A549 (cell line): ENCODE results near the gene GGTA1. TPM values are rescaled to one million over a fixed set of nuclear protein-coding genes. Genes with fewer than 3 reads are reported as not detected.

Experiments
- ATAC-seq, 2 experiments: fragments of 200-7000 bp in 1 of 2; fragments of >200 bp in 1 of 2; cut with Nextera tagmentation in 1 of 2; cut with Tn5 transposase in 1 of 2; 3 replicates each; pipeline versions ENCODE4 v1.8.0 to v1.9.1; 2018 to 2020; ENCODE audit warnings: mild to moderate bottlenecking in 1 of 2, moderate library complexity in 1 of 2
- CTCF ChIA-PET: fragments of 300-600 bp; sonication (Branson Sonifier 250); formaldehyde crosslinking; extraction: SDS; loops from one replicate; lab custom pipeline; 2021; ENCODE audit warnings: antibody characterized with exemption, inconsistent platforms; lab: Yijun Ruan, JAX
- POLR2A ChIA-PET: fragments of 350-600 bp; formaldehyde crosslinking; extraction: SDS; loops from one replicate; lab custom pipeline; 2021; ENCODE audit warnings: antibody characterized with exemption, inconsistent platforms; lab: Yijun Ruan, JAX
- DNase-seq, 2 experiments: peaks; one replicate each; pipeline versions ENCODE4 v3.0.0 to v3.0.0-alpha.2; 2011 to 2016; ENCODE audit warnings: low read depth in 1 of 2, low spot score in 1 of 2
- FAIRE-seq: peaks from 2 replicates; lab custom pipeline; 2011; peaks lifted over from hg19 to GRCh38; lab: Jason Lieb, UNC
- H3K27ac ChIP-seq, 2 experiments: fragments of >200 bp; sonication (Bioruptor Twin); formaldehyde crosslinking; 3 replicates each; pipeline ENCODE4 v1.5.1; 2016 to 2017
- H3K4me1 ChIP-seq: fragments of >200 bp; sonication (Bioruptor Twin); formaldehyde crosslinking; 3 replicates; pipeline ENCODE4 v1.6.1; 2016
- H3K4me2 ChIP-seq: fragments of >200 bp; sonication (Bioruptor Twin); formaldehyde crosslinking; 3 replicates; pipeline ENCODE4 v1.6.1; 2016
- H3K4me3 ChIP-seq: fragments of >200 bp; sonication (Bioruptor Twin); formaldehyde crosslinking; 3 replicates; pipeline ENCODE4 v1.5.1; 2016
- H3K9me3 ChIP-seq: fragments of >200 bp; sonication (Bioruptor Twin); formaldehyde crosslinking; 3 replicates; pipeline ENCODE4 v1.6.1; 2016
- BHLHE40 ChIP-seq: IDR thresholded peaks from 2 replicates; pipeline ENCODE4 v1.6.1; 2012; ENCODE audit warnings: low read depth, low read length, inconsistent platforms
- CEBPB ChIP-seq, 2 experiments: fragments of >200 bp in 1 of 2; sonication (Bioruptor Twin) in 1 of 2; formaldehyde crosslinking in 1 of 2; IDR thresholded peaks; 2 replicates each; pipeline ENCODE4 v1.6.1; 2012 to 2016
- FOSB ChIP-seq: fragments of 250-450 bp; sonication (Bioruptor Pico); IDR thresholded peaks from 2 replicates; pipeline ENCODE4 v1.5.0; 2020; ENCODE audit warnings: mild to moderate bottlenecking, moderate library complexity
- FOSL2 ChIP-seq, 2 experiments: fragments of 450-650 bp in 1 of 2; fragments of >200 bp in 1 of 2; sonication (Bioruptor Twin) in 1 of 2; formaldehyde crosslinking; IDR thresholded peaks; 2 replicates each; pipeline versions ENCODE4 v1.5.0 to v1.6.1; 2016 to 2020; ENCODE audit warnings: mild to moderate bottlenecking in 1 of 2, moderate library complexity in 1 of 2
- FOXS1 ChIP-seq: fragments of 250-450 bp; sonication (Bioruptor Pico); IDR thresholded peaks from 2 replicates; pipeline ENCODE4 v1.5.0; 2020; ENCODE audit warnings: mild to moderate bottlenecking, moderate library complexity
- HEYL ChIP-seq: fragments of 250-450 bp; sonication (Bioruptor Pico); IDR thresholded peaks from 2 replicates; pipeline ENCODE4 v1.8.0; 2021; ENCODE audit warnings: mild to moderate bottlenecking, moderate library complexity
- HOXA7 ChIP-seq: fragments of 250-450 bp; sonication (Bioruptor Pico); IDR thresholded peaks from 2 replicates; pipeline ENCODE4 v1.5.0; 2020; ENCODE audit warnings: mild to moderate bottlenecking, moderate library complexity
- HOXB13 ChIP-seq: fragments of 250-450 bp; sonication (Bioruptor Pico); IDR thresholded peaks from 2 replicates; pipeline ENCODE4 v1.5.0; 2020; ENCODE audit warnings: low read depth, mild to moderate bottlenecking, moderate library complexity
- MYC ChIP-seq: IDR thresholded peaks from 2 replicates; pipeline ENCODE4 v1.6.1; 2012; ENCODE audit warnings: mild to moderate bottlenecking, inconsistent platforms, low read length, improper control_type of control experiment, borderline replicate concordance
- NFE2L2 ChIP-seq: fragments of 150-350 bp; conservative IDR thresholded peaks from 2 replicates; pipeline ENCODE4 v1.6.1; 2014; ENCODE audit warnings: low read length
- POLR2AphosphoS2 ChIP-seq: conservative IDR thresholded peaks from 2 replicates; pipeline ENCODE4 v1.6.1; 2012; ENCODE audit warnings: low read length, improper control_type of control experiment, inconsistent platforms
- RCOR1 ChIP-seq: fragments of 150-350 bp; IDR thresholded peaks from 2 replicates; pipeline ENCODE4 v1.6.1; 2014; ENCODE audit warnings: antibody characterized with exemption, low read length, low read depth
- RFX5 ChIP-seq: fragments of 450-650 bp; IDR thresholded peaks from 2 replicates; pipeline ENCODE4 v1.7.1; 2014; ENCODE audit warnings: antibody characterized with exemption, mild to moderate bottlenecking, moderate library complexity
- SMC3 ChIP-seq: fragments of >200 bp; sonication (Bioruptor Twin); formaldehyde crosslinking; IDR thresholded peaks from 3 replicates; pipeline ENCODE4 v1.6.1; 2018; ENCODE audit warnings: inconsistent platforms
- TFCP2L1 ChIP-seq: fragments of 250-450 bp; sonication (Bioruptor Pico); IDR thresholded peaks from 2 replicates; pipeline ENCODE4 v1.5.0; 2021; ENCODE audit warnings: mild to moderate bottlenecking
- TP53 ChIP-seq: fragments of 250-450 bp; sonication (Bioruptor Pico); IDR thresholded peaks from 2 replicates; pipeline ENCODE4 v1.5.0; 2021; ENCODE audit warnings: mild to moderate bottlenecking, moderate library complexity
- WGBS: methylation state at CpG from one replicate; pipeline ENCODE4 v1.1.6; 2017; ENCODE audit errors: missing lambda C conversion rate; 5-methylcytosine and 5-hydroxymethylcytosine counted together
- polyA plus RNA-seq, 4 experiments: library from polyadenylated mRNA; depleted of rRNA in 3 of 4; stranded (reverse); fragments of >200 nt; fragmentation: RNase III in 1 of 4; extraction: RNeasy Plus Mini Kit Qiagen cat#74134 plus additional on column Dnase treatment in 1 of 4; gene quantifications; 2 replicates in 3 of 4; 3 replicates in 1 of 4; pipeline ENCODE4 v1.2.3, GENCODE V29; 2011 to 2017
- TF ChIP-seq, protein P1 (sequence below): fragments of 200-600 bp; sonication (generic); IDR thresholded peaks from 2 replicates; pipeline ENCODE4 v1.6.1; 2016; ENCODE audit warnings: antibody characterized with exemption, mild to moderate bottlenecking, moderate library complexity
- TF ChIP-seq, protein P2 (sequence below): IDR thresholded peaks from 2 replicates; pipeline ENCODE4 v1.6.1; 2012
- TF ChIP-seq, protein P3 (sequence below): fragments of 250-450 bp; sonication (Bioruptor Pico); IDR thresholded peaks from 2 replicates; pipeline ENCODE4 v1.5.0; 2021; ENCODE audit warnings: mild to moderate bottlenecking, moderate library complexity, borderline replicate concordance
- TF ChIP-seq, protein P4 (sequence below): fragments of 150-350 bp; IDR thresholded peaks from 2 replicates; pipeline ENCODE4 v1.6.1; 2014; ENCODE audit warnings: low read depth, mild to moderate bottlenecking, low read length

Gene GGTA1
- polyA plus RNA-seq, 2 of the 4 experiments (the other 2 are of a cell fraction), result 0.05 TPM; not detected in 1

DNA sequence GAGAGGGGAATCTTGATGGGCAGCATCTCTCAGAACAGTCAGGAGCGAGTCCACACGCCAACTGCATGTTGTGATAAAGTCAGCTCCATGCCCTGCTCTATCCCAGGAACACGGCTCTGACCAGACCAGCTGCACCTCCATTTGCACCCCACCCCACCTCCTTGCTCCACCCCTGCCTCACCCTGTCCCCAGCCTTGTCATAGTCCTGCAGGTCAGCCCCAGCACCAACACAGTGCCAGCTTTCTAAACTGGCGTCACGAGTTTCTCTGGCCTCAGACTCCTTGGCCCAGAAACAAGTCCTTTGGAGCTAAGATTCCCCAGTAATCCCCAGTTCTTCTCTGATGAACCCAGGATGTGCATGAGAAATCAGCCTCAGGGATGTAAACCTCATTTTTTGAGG, 23.5 kb downstream of the GGTA1 start:
- FAIRE-seq, result no peak
- Histone ChIP-seq H3K27ac (no peak overlapping the region), H3K4me3 (no peak overlapping the region), H3K4me1 (no peaks in the 10 kb centered on the region), H3K9me3 (no peaks in the 10 kb centered on the region), H3K4me2 (no peak overlapping the region)
- ATAC-seq, result no peak
- TF ChIP-seq TFCP2L1 (CRISPR knock-in tag), result no peak
- TF ChIP-seq BHLHE40, result no peak
- TF ChIP-seq, protein P1, sequence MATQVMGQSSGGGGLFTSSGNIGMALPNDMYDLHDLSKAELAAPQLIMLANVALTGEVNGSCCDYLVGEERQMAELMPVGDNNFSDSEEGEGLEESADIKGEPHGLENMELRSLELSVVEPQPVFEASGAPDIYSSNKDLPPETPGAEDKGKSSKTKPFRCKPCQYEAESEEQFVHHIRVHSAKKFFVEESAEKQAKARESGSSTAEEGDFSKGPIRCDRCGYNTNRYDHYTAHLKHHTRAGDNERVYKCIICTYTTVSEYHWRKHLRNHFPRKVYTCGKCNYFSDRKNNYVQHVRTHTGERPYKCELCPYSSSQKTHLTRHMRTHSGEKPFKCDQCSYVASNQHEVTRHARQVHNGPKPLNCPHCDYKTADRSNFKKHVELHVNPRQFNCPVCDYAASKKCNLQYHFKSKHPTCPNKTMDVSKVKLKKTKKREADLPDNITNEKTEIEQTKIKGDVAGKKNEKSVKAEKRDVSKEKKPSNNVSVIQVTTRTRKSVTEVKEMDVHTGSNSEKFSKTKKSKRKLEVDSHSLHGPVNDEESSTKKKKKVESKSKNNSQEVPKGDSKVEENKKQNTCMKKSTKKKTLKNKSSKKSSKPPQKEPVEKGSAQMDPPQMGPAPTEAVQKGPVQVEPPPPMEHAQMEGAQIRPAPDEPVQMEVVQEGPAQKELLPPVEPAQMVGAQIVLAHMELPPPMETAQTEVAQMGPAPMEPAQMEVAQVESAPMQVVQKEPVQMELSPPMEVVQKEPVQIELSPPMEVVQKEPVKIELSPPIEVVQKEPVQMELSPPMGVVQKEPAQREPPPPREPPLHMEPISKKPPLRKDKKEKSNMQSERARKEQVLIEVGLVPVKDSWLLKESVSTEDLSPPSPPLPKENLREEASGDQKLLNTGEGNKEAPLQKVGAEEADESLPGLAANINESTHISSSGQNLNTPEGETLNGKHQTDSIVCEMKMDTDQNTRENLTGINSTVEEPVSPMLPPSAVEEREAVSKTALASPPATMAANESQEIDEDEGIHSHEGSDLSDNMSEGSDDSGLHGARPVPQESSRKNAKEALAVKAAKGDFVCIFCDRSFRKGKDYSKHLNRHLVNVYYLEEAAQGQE, result no peak
- no peak for TF ChIP-seq POLR2AphosphoS2
- whole genome bisulfite sequencing, result 66% methylated on average over 5 of the region's 5 CpGs
- POLR2A ChIA-PET, result no interaction called here
- CTCF ChIA-PET, result interaction anchor here (0.8 to 2.0 kb wide), 3 partner anchors 14 to 491 kb away, joined by 3 to 5 read pairs (median 3); no protein-coding TSS in a partner anchor
- no peak for DNase-seq

DNA sequence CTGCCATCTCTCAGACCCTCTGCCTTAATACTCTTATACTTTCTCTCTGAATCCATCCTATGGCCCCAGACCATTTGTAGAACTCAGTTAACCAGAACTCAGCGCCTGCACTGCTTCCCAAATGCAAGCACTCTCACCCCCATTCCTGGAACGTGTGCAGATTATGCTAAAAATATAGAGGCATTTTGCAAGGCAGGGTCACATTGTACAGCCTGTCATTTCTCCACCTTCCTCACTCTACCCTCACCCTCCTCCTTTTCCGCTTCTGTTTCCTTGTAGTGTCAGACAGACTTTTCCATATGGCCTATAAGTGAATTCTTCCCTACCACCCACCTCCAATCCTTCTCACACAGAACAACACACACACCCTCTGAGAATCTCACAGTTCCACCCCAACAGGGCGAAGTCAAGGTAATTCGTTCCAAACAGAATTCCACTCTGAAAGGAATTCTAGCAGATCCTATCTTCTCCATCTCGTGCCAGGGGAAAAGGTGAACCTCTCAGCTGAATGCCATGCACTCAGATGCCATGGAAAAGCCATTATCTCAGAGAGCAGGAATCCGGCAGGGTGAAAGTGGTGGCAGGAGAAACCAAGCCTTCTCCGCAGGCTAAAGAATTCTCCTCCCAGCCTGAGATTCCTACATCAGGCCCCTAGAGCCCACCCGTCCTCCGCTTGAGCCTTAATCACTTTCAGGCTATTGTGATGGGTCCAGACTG, 25.3 kb downstream of the GGTA1 start:
- 37% methylated on average over 10 of the region's 10 CpGs for WGBS
- no peak overlapping the region for H3K27ac ChIP-seq

More for the DNA sequence above, 25.3 kb downstream of the GGTA1 start:
- TF ChIP-seq TP53 (CRISPR knock-in tag) (no peak), BHLHE40 (no peak), HEYL (CRISPR knock-in tag) (no peak), RCOR1 (no peak), HOXA7 (CRISPR knock-in tag) (no peak), TFCP2L1 (CRISPR knock-in tag) (no peak), CEBPB (IDR thresholded peaks at IDR 0.05) (no peak), FOSB (no peak), FOSL2 (IDR thresholded peaks at IDR 0.05) (no peak), FOSL2 (CRISPR knock-in tag; IDR thresholded peaks at IDR 0.05) (no peak), MYC (no peak), SMC3 (no peak), NFE2L2 (no peak), HOXB13 (no peak), FOXS1 (no peak), RFX5 (no peak)
- TF ChIP-seq, protein P2, sequence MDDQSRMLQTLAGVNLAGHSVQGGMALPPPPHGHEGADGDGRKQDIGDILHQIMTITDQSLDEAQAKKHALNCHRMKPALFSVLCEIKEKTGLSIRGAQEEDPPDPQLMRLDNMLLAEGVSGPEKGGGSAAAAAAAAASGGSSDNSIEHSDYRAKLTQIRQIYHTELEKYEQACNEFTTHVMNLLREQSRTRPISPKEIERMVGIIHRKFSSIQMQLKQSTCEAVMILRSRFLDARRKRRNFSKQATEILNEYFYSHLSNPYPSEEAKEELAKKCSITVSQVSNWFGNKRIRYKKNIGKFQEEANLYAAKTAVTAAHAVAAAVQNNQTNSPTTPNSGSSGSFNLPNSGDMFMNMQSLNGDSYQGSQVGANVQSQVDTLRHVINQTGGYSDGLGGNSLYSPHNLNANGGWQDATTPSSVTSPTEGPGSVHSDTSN, result no peak
- TF ChIP-seq, protein P3, sequence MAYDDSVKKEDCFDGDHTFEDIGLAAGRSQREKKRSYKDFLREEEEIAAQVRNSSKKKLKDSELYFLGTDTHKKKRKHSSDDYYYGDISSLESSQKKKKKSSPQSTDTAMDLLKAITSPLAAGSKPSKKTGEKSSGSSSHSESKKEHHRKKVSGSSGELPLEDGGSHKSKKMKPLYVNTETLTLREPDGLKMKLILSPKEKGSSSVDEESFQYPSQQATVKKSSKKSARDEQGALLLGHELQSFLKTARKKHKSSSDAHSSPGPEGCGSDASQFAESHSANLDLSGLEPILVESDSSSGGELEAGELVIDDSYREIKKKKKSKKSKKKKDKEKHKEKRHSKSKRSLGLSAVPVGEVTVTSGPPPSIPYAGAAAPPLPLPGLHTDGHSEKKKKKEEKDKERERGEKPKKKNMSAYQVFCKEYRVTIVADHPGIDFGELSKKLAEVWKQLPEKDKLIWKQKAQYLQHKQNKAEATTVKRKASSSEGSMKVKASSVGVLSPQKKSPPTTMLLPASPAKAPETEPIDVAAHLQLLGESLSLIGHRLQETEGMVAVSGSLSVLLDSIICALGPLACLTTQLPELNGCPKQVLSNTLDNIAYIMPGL (CRISPR knock-in tag), result no peak
- TF ChIP-seq, protein P4, sequence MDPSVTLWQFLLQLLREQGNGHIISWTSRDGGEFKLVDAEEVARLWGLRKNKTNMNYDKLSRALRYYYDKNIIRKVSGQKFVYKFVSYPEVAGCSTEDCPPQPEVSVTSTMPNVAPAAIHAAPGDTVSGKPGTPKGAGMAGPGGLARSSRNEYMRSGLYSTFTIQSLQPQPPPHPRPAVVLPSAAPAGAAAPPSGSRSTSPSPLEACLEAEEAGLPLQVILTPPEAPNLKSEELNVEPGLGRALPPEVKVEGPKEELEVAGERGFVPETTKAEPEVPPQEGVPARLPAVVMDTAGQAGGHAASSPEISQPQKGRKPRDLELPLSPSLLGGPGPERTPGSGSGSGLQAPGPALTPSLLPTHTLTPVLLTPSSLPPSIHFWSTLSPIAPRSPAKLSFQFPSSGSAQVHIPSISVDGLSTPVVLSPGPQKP, result no peak
- TF ChIP-seq, all 56 proteins: peak for 0
- no peaks in the 10 kb centered on the region for H3K9me3 ChIP-seq
- DNase-seq (no peak), ATAC-seq (no peak), FAIRE-seq (no peak)
- H3K4me2 ChIP-seq, result no peak overlapping the region
- ChIA-PET CTCF (no interaction called here), POLR2A (no interaction called here)
- no peak overlapping the region for H3K4me3 ChIP-seq
- no peaks in the 10 kb centered on the region for H3K4me1 ChIP-seq
